HG02973 (cell line): ENCODE results near the gene DUSP22.
A peak's percentile ranks its signal among the peaks of the same experiment; 100 is the strongest.

ENCODE experiments used
- ATAC-seq: cut with Tn5 transposase; IDR thresholded peaks from one replicate; pipeline ENCODE4 v1.9.1; 2021; ENCODE audit warnings: moderate library complexity; ENCODE audit not compliant: unreplicated experiment

The DUSP22 gene

DNA sequence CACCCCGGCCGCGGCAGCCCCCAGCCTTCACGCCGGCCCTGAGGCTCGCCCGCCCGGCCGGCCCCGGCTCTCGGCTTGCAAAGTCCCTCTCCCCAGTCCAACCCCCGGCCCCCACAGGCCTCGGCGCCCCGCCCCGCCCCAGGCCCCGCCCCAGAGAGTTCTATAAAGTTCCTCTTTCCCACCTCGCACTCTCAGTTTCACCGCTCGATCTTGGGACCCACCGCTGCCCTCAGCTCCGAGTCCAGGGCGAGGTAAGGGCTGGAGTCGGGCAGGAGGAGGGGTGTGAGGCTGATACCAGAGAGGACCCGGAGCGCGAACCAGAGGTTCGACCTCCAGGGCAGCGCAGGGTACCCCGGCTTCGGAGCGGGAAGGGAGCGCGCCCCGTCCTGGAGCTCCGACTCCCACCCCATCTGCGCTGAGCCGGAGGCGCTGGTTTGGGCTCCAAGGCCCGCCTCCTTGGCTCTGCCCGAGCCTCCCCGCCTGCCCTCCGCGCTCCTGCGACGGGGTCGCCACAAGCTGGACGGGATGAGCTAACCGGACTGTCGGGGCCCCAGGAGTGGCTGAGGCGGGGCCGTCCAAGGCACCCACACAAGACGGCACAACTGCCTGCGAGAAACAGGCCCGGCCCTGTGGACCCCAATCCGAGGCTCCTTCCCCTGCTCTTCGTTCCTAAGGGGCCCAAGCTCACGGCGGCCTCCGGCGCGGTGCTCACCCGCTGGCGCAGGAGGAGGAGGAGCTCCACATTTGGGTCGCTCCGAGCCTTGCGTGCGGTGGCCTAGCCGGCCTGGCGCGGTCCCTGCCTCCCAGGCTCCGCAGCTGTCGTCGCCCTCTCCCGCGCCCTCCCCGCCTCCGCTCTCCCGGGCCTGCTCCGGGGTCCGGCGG lies 99.5 kb downstream of the DUSP22 start, which contains the start of gene IRF4:
IRF4 (plus strand) TSS at position 194 of the 882 bp plus-strand sequence. CDS start 1,401 bp downstream, outside the sequence.
- peak; percentile 43 for ATAC-seq

GRCh38 chr6:392441-393390 lies 100.4 kb downstream of the DUSP22 start:
- ATAC-seq = no peak

DNA sequence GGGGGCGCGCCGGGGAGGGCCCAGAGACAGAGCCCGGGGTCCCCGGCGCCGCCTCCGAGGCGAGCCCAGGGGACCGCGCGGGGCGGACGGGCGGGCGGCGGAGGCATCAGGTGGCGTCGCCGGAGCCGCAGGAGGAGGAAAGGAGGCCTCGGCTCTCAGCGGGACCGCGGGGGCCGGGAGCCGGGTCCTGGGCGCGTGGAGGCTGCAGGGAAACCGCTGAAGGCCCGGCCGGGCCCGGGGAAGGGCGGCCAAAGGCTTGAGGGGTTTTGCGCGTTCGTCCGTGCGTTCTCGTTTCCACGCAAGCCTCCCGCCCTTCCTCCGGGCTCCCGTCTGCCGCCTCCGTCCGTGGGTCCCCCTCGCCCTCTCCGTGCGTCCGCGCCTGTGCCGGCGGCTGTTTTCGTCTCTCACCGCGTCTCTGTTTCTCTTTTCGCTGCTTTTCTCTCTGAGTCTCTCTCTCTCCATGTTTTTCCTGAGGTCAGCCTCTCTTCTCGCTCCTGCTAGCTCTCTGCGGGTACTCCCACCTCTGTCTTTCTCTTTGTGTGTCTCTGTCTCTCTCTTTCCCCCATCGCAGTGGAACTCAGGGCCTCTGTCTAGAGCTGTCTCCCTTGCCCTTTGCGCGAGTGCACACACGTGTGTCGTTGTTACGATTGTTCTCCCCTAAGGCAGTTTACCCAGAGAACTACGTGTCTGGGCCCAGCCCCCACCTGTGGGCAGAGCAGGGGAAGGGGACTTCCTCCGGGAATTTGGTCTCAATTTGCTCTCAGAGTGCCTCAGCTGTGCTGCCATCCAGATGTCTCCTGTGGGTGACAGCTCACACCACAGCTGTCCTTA lies 101.3 kb downstream of the DUSP22 start:
- no peak for ATAC-seq

DNA sequence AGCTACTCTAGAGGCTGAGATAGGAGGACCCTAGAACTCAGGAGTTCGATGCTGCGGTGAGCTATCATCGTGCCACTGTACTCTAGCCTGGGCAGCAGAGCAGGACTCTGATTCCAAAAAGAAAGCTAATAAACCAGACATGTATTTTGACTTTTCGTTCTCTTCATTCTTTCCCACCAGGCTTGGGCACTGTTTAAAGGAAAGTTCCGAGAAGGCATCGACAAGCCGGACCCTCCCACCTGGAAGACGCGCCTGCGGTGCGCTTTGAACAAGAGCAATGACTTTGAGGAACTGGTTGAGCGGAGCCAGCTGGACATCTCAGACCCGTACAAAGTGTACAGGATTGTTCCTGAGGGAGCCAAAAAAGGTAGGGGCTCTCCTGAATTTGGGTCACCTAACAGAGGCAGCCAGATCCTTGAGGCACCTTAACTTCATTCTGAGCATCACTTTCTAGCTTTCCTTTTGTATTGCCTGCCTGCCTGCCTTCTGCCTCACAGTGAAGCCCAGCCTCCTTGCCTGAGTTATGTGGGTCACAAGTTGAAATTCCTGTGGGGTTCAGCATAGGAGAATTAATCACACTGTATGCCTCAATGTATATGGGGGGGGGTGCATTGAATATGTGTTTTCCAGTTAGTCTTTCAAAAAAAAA lies 102.5 kb downstream of the DUSP22 start:
- ATAC-seq = no peak

DNA sequence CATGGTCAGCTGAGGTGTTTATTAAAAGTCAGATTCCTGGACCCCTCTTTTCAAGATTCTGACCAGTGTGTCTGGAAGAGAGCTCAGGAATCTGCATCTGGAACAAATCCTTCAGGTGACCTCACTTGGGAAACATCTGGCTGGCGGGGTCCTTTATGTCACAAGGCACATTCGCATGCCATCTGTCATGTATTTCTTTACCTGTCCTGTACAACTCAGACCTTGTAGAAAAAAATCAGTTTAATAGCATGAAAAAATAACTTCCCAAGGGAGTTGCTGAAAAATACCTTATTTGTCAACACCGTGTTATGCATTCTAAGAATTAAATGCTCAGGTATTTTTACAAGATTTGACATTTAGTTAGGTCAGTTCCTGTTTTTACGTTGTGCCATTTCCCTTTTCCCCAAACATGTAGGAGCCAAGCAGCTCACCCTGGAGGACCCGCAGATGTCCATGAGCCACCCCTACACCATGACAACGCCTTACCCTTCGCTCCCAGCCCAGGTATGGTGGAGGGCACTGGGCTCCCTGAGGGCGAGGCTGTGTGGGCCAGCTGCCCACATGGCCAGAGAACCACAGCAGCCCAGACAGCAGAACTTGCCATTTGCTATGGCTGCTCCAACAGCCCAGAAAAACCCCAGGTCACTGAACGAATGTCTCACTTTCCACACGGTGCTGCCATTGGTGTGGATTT lies 103.3 kb downstream of the DUSP22 start:
- ATAC-seq = no peak

GRCh38 chr6:396126-396520 lies 103.8 kb downstream of the DUSP22 start:
- ATAC-seq = no peak

DNA sequence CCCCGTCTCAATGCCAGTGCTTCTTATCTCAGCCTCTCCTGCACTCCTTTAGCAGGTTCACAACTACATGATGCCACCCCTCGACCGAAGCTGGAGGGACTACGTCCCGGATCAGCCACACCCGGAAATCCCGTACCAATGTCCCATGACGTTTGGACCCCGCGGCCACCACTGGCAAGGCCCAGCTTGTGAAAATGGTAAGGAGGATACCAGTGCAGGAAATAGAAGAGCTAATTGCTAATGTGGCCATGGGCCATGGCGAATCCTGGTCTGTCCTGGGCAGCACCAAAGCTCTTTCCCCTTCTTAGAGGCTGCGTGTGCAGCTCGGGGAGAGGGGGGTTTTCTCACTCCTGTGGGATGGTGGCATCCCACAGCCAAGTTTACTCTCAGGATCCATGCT lies 104.8 kb downstream of the DUSP22 start:
- ATAC-seq = no peak

- no peak for ATAC-seq
Observed at GRCh38 chr6:397604-398003, 105.3 kb downstream of the DUSP22 start.

DNA sequence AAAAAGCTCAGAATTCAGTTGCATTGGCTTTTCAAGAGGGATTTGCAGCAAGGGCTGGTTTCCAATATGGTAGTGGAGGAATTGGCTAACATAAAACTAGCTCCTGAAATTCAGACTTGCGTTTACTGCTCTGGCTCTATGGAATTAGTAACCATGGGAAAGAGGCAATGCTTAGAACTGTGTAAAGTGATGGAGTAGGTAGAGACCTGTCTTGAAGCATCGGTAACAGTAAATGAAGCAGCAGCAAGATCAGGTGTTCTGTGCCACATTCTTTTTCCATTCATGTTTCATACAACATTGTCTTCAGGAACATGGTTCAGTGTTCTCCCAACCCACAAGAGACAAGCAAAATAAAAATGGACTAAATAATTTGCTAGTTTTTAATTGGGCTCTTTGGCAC lies 105.8 kb downstream of the DUSP22 start:
- ATAC-seq = no peak

DNA sequence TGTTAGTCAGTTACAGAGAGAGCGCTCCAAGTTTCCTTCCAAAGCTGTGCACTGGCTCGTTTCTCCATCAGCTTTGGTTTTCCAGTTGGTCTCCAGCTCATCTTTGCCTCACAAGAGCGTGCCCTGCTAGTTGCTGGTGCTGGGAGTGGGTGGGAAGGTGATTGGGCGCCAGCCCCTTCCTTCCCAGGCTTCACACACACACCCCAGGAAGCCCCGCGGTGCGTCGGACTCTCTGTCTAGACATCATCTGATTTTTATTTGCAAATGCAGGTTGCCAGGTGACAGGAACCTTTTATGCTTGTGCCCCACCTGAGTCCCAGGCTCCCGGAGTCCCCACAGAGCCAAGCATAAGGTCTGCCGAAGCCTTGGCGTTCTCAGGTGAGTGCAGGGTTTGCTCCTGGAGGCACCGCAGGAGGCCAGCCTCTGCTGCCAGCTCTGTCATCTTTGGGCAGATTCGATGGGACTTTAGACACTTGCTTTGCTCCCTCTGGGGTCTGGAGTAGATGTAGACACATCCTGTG lies 106.3 kb downstream of the DUSP22 start:
- no peak for ATAC-seq

DNA sequence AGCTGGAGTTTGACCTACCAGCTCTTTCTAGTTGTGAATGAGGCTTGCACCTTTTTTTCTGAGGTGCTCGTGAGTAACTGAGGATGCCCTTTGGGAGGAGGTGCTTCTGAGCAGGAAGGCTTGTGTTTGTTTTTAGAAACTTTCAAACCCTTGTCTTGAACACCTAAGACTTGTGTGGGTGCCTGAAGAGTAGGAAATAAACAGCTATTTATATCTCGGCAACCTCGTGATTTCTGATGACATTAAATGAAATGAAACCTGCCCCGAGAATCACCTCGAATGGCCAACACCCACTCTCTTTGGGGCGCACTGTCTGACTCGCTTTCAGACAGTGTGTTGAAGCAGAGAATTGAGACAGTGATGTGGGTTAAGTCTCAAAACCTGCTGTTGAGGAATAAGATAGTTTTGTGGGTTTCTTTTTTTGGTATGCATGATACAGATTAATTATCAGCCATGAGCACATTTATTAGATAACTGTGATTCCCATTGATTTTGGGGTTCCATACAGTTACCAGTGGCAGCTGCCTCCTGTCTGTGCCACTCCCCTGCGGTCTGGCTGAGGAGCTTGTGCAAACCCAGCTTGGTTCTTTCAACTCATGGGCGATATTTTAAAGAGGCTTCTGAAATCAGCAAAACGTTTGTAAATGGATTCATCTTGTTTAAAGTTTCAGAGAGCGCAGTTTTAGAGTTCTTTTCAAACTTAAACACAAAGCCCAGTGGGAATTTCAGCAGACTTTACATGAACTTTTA lies 107.7 kb downstream of the DUSP22 start:
- ATAC-seq = peak; percentile 41

- no peak for ATAC-seq
Observed at GRCh38 chr6:400815-401214, 108.5 kb downstream of the DUSP22 start.
